HG03097 (cell line): ENCODE data around the gene RAB40C.

Source experiments
- ATAC-seq: cut with Tn5 transposase; IDR thresholded peaks from one replicate; pipeline ENCODE4 v1.9.1; 2021; ENCODE audit not compliant: unreplicated experiment, low FRiP score

The RAB40C gene

GRCh38 chr16:630249-630814 is 40.5 kb downstream of the RAB40C start:
- ATAC-seq: no peak

- no peak for ATAC-seq
Measured at GRCh38 chr16:630815-631405, 41.0 kb downstream of the RAB40C start, which contains the start of gene WFIKKN1. WFIKKN1 (plus strand) TSS chr16:630985; CDS start chr16:631254, 269 bp downstream.

- no peak for ATAC-seq
Measured at GRCh38 chr16:631808-632358, 42.0 kb downstream of the RAB40C start.

DNA sequence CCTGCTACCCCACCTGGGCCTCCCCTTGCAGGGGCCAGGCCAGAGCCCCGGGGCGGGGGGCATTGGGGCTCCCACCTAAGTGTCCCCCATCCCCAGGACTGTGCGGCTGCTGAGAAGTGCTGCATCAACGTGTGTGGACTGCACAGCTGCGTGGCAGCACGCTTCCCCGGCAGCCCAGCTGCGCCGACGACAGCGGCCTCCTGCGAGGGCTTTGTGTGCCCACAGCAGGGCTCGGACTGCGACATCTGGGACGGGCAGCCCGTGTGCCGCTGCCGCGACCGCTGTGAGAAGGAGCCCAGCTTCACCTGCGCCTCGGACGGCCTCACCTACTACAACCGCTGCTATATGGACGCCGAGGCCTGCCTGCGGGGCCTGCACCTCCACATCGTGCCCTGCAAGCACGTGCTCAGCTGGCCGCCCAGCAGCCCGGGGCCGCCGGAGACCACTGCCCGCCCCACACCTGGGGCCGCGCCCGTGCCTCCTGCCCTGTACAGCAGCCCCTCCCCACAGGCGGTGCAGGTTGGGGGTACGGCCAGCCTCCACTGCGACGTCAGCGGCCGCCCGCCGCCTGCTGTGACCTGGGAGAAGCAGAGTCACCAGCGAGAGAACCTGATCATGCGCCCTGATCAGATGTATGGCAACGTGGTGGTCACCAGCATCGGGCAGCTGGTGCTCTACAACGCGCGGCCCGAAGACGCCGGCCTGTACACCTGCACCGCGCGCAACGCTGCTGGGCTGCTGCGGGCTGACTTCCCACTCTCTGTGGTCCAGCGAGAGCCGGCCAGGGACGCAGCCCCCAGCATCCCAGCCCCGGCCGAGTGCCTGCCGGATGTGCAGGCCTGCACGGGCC is 42.8 kb downstream of the RAB40C start:
- no peak for ATAC-seq

DNA sequence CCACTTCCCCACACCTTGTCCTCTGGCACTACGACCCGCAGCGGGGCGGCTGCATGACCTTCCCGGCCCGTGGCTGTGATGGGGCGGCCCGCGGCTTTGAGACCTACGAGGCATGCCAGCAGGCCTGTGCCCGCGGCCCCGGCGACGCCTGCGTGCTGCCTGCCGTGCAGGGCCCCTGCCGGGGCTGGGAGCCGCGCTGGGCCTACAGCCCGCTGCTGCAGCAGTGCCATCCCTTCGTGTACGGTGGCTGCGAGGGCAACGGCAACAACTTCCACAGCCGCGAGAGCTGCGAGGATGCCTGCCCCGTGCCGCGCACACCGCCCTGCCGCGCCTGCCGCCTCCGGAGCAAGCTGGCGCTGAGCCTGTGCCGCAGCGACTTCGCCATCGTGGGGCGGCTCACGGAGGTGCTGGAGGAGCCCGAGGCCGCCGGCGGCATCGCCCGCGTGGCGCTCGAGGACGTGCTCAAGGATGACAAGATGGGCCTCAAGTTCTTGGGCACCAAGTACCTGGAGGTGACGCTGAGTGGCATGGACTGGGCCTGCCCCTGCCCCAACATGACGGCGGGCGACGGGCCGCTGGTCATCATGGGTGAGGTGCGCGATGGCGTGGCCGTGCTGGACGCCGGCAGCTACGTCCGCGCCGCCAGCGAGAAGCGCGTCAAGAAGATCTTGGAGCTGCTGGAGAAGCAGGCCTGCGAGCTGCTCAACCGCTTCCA is 43.6 kb downstream of the RAB40C start:
- no peak for ATAC-seq

- no peak for ATAC-seq
Measured at GRCh38 chr16:634051-634670, 44.3 kb downstream of the RAB40C start.

DNA sequence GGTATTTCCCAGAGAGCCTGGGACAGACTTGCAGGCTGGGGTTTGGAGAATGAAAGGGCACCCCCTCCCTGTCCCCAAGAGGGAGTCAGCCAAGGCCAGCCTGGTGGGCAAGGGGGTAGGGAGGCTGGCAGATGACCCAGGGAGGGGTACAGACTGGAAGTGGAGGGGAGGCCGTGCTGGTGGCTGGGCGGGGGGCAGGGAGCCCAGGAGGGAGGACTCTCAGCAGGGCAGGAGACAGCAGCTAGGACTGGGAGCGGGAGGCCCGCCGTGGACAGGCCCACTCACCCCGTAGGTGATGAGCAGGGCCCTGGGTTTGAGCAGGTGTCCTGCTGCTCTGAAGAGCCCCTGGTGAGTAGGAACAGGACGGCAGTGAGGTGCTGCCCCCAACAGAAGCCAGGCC is 45.1 kb downstream of the RAB40C start:
- no peak for ATAC-seq

DNA sequence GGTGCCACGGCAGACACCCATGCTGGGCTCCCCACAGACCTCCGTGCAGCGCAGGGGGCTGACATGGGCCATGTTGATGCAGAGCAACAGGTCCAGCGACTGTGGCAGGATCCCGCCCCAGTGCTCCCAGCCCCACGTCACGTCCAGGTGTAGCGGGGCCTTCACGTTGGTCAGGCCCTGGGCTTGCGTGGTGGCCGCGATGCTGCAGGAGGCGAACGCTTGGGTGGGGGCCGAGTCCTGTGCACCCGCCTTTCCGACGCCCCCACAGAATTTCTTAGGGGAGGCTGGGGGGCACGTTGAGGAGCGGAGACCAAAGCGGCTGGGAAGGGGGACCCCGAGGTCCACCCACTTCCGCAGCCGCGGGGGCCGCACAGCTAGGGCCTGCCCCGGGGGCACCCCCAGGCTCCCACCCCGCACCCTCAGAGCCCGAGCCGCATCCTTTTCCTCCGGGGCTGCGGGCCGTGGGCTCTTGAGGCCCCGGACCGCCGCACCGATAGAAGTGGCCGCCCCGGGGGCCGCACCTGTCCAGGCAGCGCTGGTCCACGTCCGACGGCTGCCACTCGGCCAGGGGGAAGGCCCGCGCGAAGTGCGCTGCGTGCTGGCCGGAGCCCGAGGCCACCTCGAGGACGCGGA is 45.8 kb downstream of the RAB40C start:
- ATAC-seq: no peak

DNA sequence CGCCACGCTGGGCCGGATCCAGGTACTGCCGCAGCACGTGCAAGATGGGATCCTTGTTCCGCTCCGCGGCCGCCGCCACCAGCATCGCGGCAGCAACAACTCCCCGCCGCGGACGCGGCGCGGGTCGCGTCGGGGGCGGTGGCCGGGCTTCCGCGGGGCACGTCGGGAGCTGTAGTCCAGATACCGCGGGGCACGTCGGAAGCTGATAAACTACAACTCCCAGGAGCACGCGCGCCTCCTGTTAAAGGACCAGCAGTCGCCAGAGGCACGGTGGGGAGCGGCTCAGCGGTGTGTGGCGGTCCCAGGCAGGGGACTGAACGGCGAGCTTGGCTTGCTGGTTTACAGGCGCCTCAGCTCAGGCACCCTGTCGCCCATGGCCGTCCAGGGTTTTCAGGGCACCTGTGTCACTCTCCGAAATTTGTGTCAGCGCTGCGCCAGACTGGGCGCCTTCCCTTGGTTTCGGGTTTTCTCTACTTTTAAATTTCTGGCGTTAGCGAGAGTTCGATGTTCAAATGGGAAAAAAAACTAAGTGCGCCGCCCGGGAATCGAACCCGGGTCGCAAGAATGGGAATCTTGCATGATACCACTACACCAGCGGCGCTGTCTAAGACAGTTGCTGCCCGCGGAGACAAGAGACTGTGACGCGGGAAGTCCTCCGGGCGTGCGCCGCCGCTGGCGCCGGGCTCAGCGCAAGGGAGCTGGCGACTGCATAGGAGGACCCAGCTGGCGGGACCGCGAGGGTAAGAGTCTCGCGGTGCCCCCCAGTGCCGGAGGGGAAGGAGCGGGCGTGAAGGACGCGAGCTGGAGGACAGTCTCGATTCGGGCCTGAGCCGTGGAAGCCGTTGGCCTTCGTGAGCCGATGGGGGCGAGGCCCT is 46.6 kb downstream of the RAB40C start, which contains the start of gene METTL26:
Gene METTL26, minus strand, starts transcription at position 100 of the 875 bp plus-strand sequence. Its CDS starts 15 bp downstream, at position 85.
- ATAC-seq: peak; percentile 51

- no peak for ATAC-seq
Measured at GRCh38 chr16:637081-638018, 47.5 kb downstream of the RAB40C start.

DNA sequence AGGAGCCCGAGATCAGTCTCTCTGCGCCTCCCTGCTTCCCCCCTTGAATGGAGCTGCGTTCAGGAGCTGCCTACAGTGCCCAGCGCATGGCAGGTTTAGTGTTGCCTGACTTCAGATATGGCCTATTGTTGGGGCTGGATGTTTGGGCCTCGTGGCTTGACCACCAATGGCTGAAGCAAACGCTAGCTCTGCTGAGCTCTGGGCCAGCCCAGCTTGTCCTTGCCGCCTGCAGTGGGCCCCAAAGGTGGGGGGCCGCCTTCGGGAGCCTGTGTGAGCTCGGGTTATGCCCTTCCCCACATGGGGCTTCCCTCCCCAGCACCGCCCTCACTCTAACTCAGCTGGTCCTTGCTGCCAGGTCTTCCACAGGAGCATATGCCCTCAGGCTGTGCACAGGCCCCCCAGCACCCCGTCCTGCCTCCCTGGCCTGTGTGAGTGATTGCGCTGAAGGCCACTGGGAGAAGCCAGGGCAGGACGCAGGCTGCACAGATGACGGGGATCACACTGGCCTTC is 48.2 kb downstream of the RAB40C start:
- no peak for ATAC-seq

- ATAC-seq: no peak
Measured at GRCh38 chr16:638836-639235, 49.0 kb downstream of the RAB40C start.

GRCh38 chr16:640614-641013 is 50.7 kb downstream of the RAB40C start:
- no peak for ATAC-seq

DNA sequence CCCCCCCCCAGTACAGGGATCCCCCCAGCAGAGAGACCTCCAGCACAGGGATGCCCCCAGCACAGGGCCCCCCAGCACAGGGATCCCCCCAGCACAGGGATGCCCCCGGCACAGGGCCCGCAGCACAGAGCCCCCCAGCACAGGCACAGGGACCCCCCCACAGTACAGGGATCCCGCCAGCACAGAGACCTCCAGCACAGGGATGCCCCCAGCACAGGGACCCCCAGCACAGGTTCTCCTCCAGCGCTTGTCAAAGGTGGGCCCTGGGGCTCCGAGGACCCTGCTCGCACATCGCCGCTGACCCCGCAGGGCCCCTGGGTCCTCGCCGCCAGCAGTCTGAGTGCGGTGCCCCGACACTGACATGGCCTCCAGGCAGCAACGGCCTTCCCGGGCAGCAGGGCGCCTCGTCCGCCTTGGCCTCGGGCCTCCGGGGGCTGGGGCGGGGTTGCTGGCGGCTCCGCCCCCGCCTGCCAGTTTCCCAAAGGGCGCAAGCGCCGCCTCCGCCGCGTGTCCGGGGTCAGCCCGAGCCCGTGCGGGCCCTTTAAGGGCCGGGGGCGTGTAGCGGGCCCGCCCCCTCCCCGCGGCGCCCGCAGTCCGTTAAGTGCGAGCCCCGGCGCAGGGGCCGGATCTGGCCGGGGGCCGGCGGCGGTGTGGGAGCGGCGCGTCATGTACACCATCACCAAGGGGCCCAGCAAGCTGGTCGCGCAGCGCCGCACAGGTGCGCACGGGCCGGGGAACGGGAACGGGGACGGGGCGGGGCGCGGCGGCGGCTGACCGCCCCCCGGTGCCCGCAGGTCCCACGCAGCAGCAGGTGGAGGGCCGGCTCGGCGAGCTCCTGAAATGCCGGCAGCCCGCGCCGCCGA is 51.7 kb downstream of the RAB40C start, which contains the start of gene MCRIP2:
Gene MCRIP2, plus strand, starts transcription at position 503 of the 863 bp plus-strand sequence. Its CDS starts 164 bp downstream, at position 667.
- ATAC-seq: peak; percentile 54

- peak; percentile 21 for ATAC-seq
Measured at GRCh38 chr16:642189-643049, 52.6 kb downstream of the RAB40C start.

DNA sequence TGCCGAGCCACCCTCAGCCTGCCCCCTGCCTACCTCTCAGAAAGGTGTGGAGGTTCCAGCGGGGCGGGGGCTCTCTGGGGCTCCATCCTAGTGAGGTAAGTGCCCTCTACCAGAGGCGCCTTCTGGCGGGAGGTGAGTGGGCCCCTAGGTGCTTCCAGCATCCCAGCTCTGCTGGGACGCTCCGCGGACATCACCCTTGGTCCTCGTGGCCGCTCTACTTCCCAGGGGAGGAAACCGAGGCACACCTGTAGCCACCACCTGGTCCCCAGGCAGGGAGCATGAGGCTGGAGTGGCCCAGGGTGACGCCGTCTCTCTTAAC is 53.1 kb downstream of the RAB40C start:
- ATAC-seq: no peak
